Measurements from ENCODE around the gene TMC1.
"Not testable (repeated sequence)": the region's sequence is repeated elsewhere in the genome, so short reads cannot be mapped to it uniquely, and the experiment has no call there.

TMC1 gene

GRCh38 chr9:72812559-72813111 lies 291.2 kb downstream of the TMC1 start:
- peaks cover 2% of the 10 kb centered on the region for H3K27me3 Mint-ChIP-seq
- H3K9me3 Mint-ChIP-seq, result no peaks in the 10 kb centered on the region
- H3K27ac Mint-ChIP-seq, result no peak overlapping the region
- H3K4me1 Mint-ChIP-seq, result no peaks in the 10 kb centered on the region
- H3K4me3 Mint-ChIP-seq, result no peak overlapping the region
- H3K36me3 Mint-ChIP-seq, result no peaks in the 10 kb centered on the region

GRCh38 chr9:72813544-72813943 lies 292.1 kb downstream of the TMC1 start:
- no peak overlapping the region for H3K27ac Mint-ChIP-seq
- H3K9me3 Mint-ChIP-seq, result no peaks in the 10 kb centered on the region
- no peaks in the 10 kb centered on the region for H3K4me1 Mint-ChIP-seq
- H3K27me3 Mint-ChIP-seq, result peaks cover 2% of the 10 kb centered on the region
- no peak overlapping the region for H3K4me3 Mint-ChIP-seq
- no peaks in the 10 kb centered on the region for H3K36me3 Mint-ChIP-seq

DNA sequence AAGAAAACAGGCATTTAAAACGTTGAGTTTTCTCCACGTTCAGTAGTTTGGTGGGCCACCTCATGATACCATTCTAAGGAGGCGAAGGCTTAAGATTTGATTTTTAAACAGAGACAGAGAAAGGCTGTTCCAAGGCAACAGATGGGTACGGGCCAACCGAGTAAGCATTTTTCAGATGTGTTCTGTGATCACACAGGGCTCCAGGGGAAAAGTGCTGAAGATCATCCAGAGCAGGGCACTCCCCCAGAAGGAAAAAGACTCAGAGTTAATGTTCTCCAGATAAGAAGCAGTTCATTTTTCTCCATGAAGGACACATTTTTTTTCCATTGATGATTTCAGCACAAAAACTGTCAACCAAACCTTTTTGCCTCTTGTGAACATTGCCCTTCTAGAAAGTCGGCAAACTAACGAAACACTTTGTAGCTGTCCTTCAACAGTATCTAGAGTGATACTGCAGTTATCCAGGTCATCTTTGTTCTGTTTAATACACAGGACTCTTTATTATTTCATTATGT lies 292.7 kb downstream of the TMC1 start:
- Mint-ChIP-seq H3K4me3 (no peak overlapping the region), H3K27ac (no peak overlapping the region), H3K27me3 (peaks cover 4% of the 10 kb centered on the region), H3K36me3 (no peaks in the 10 kb centered on the region), H3K9me3 (no peaks in the 10 kb centered on the region), H3K4me1 (no peaks in the 10 kb centered on the region)

DNA sequence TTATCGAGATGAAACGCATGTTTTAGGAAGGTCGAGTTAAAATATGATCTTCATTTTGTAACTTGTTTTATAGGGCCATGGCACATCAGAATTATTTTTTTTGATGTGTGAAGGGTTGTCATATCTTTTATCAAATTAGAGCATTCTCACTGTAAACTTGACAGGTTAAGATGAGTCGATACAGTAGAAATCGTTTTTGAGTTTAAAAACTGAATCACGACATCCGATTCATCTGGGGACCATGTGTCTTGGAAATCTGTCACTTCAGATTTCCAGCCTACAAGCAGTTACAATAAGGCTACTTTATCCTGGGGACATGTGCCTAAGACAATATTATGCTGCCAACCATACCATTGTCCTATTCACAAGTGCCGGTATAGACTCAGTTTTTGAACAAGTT lies 295.3 kb downstream of the TMC1 start:
- Mint-ChIP-seq H3K4me3 (no peak overlapping the region), H3K27ac (no peak overlapping the region), H3K4me1 (no peaks in the 10 kb centered on the region), H3K36me3 (no peaks in the 10 kb centered on the region), H3K27me3 (peaks cover 3% of the 10 kb centered on the region), H3K9me3 (no peaks in the 10 kb centered on the region)

DNA sequence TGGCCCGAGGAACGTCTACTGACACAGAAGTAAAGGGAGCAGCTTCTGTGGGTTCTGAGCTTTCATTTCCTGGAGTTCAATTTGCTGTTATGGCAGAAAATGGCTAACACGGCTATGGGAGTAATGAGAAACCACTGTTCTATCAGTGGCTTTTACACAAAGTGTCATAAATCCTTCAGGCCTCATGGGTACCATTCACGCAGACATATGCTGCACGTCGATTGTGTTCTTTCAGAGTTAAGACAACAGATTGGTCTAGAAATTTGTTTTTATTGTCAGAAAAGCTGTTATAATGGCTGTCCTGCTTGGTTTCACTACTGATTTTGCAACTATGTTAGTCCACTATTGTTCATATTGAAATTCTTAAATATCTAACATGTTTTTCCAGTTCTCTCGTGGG lies 296.0 kb downstream of the TMC1 start:
- no peaks in the 10 kb centered on the region for H3K4me1 Mint-ChIP-seq
- no peaks in the 10 kb centered on the region for H3K9me3 Mint-ChIP-seq
- H3K27me3 Mint-ChIP-seq, result peaks cover 3% of the 10 kb centered on the region
- H3K36me3 Mint-ChIP-seq, result no peaks in the 10 kb centered on the region
- H3K4me3 Mint-ChIP-seq, result no peak overlapping the region
- H3K27ac Mint-ChIP-seq, result no peak overlapping the region

- Mint-ChIP-seq H3K9me3 (no peaks in the 10 kb centered on the region), H3K4me3 (no peak overlapping the region), H3K36me3 (no peaks in the 10 kb centered on the region), H3K4me1 (no peaks in the 10 kb centered on the region), H3K27ac (no peak overlapping the region), H3K27me3 (peaks cover 4% of the 10 kb centered on the region)
These were observed 297.0 kb downstream of the TMC1 start for GRCh38 chr9:72818385-72818784.

- H3K9me3 Mint-ChIP-seq, result no peaks in the 10 kb centered on the region
- no peak overlapping the region for H3K27ac Mint-ChIP-seq
- peaks cover 6% of the 10 kb centered on the region for H3K27me3 Mint-ChIP-seq
- no peaks in the 10 kb centered on the region for H3K4me1 Mint-ChIP-seq
- no peaks in the 10 kb centered on the region for H3K36me3 Mint-ChIP-seq
- no peak overlapping the region for H3K4me3 Mint-ChIP-seq
These were observed 302.6 kb downstream of the TMC1 start for GRCh38 chr9:72823971-72824370.

DNA sequence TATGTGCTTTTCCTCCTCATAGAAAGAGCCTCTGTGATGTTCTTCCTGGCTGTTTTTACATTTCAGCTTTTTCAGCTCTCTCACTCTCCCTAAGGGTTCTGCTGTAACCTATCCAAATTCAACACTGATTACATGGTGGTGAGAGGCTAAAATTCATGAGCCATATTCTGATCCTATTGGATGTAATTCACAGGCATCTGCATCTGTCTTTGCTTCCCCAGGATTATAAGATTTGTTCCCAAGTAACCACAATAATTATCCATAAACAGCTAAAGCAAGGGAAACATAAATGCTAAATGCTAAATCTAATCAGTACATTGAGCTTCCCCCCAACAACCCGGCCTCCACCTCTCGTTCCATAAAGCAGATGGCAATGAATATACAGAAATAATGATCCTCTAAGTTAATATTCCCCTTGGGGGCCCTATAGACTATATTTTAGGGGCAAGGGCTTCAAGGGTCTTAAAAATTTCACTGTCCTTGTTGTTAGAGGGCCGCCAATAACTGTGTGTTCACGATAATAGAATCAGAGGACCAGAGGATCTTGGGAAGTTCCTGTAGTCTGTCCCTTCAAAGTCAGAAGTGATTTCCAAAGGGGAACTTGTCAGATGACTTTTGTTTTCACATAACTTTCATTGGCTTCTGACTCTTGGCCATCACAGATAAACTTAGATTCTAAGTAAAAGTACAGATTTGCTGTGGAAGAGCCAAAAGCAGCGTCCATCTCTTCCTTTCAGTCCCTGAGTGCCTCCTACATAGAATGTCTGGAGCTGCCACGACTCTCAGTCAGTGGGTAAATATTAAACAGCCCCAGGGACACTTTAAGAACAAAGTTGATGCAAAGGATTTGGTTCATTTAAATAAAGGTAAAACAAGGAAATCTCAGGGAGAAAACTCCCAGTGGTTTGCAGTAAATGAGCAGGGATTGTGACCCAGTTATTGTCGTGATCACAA lies 305.9 kb downstream of the TMC1 start:
- Mint-ChIP-seq H3K36me3 (no peaks in the 10 kb centered on the region), H3K4me3 (no peak overlapping the region), H3K27ac (no peak overlapping the region), H3K4me1 (no peaks in the 10 kb centered on the region), H3K9me3 (no peaks in the 10 kb centered on the region), H3K27me3 (peaks cover 4% of the 10 kb centered on the region)

DNA sequence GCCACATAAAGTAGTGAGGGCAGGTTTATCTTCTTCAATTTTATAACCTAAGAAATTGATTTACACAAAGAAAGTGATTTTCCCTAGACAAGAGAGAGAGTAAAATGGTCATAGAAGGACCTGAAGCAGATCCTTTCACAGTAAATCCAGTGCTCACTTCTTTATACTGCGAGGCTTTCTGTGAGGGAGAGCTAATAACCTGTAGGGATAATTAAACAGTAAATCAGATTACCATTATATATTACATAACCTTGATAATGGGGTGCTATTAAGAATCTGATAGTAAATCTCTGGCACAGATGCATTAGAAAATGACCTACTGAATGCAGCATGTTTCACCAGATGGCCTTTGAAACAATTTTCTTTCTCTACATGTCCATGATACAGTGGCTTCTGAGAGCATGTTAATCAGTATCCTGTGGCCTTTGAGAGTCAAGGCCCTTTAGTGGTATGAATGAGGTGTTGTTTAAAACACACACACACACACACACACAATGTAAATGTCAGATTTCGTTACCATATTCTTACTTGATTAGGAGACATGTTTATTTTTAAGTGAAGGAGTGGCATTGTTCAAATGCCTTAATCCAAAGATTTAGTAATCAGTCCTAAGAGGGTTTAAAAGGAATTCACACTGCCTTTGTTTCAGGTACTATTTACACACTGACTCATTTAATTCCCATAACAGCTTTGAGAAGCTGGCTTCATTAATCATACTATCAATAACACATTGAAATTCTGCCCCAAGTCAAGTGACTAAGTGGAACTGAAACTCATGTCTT lies 306.7 kb downstream of the TMC1 start:
- no peak overlapping the region for H3K4me3 Mint-ChIP-seq
- H3K9me3 Mint-ChIP-seq, result no peaks in the 10 kb centered on the region
- no peak overlapping the region for H3K27ac Mint-ChIP-seq
- H3K27me3 Mint-ChIP-seq, result peaks cover 4% of the 10 kb centered on the region
- H3K4me1 Mint-ChIP-seq, result no peaks in the 10 kb centered on the region
- no peaks in the 10 kb centered on the region for H3K36me3 Mint-ChIP-seq

DNA sequence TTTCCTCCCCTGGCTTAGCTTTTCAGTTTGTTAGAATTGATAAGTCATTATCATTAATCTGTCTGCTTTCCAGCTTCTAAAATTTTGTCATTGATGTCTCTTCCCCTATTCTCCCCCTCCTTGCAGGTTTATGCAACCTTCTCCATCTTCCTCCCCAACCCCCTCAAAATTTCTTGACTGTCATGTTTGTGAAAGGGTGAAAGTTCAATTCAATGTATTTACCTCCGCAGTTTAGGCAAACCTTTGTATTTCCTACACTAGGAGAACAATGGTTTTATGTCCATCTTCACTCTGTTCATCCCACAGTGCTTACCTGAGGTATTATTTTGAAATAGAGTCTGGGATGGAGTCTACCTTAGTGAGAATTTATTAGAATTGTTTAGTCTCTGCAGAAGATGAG lies 313.6 kb downstream of the TMC1 start:
- H3K27me3 Mint-ChIP-seq, result no peaks in the 10 kb centered on the region
- no peaks in the 10 kb centered on the region for H3K4me1 Mint-ChIP-seq

GRCh38 chr9:72836790-72837189 lies 315.4 kb downstream of the TMC1 start:
- H3K27me3 Mint-ChIP-seq, result no peaks in the 10 kb centered on the region
- no peaks in the 10 kb centered on the region for H3K9me3 Mint-ChIP-seq
- no peaks in the 10 kb centered on the region for H3K4me1 Mint-ChIP-seq
- H3K27ac Mint-ChIP-seq, result no peak overlapping the region
- no peaks in the 10 kb centered on the region for H3K36me3 Mint-ChIP-seq
- H3K4me3 Mint-ChIP-seq, result no peak overlapping the region

More for the DNA sequence above, 313.6 kb downstream of the TMC1 start:
- Mint-ChIP-seq H3K9me3 (no peaks in the 10 kb centered on the region), H3K27ac (no peak overlapping the region), H3K36me3 (no peaks in the 10 kb centered on the region), H3K4me3 (no peak overlapping the region)

- Mint-ChIP-seq H3K27ac (no peak overlapping the region), H3K9me3 (no peaks in the 10 kb centered on the region)
These were observed 317.7 kb downstream of the TMC1 start for GRCh38 chr9:72839085-72839484.

GRCh38 chr9:72843520-72844439 lies 322.4 kb downstream of the TMC1 start:
- Mint-ChIP-seq H3K4me1 (no peaks in the 10 kb centered on the region), H3K9me3 (peaks cover 21% of the 10 kb centered on the region), H3K27me3 (no peaks in the 10 kb centered on the region), H3K36me3 (no peaks in the 10 kb centered on the region), H3K27ac (no peak overlapping the region), H3K4me3 (no peak overlapping the region)

More at GRCh38 chr9:72839085-72839484, 317.7 kb downstream of the TMC1 start:
- Mint-ChIP-seq H3K4me3 (no peak overlapping the region), H3K36me3 (no peaks in the 10 kb centered on the region), H3K4me1 (no peaks in the 10 kb centered on the region), H3K27me3 (no peaks in the 10 kb centered on the region)

DNA sequence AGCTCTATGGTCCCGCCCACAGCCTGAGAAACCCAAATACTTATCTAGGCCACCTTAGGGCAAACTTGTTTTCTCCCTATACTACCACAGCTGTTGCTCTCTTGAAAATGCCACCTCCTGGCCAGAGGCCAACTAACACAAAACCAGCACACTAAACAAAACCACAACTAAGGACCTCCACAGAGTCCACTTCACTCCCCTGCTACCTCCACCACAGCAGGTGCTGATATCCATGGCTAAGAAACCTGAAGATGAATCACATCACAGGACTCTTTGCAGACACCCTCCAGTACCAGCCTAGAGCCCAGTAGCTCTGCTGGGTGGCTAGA lies 323.0 kb downstream of the TMC1 start:
- Mint-ChIP-seq H3K4me3 (no peak overlapping the region), H3K27me3 (no peaks in the 10 kb centered on the region), H3K36me3 (no peaks in the 10 kb centered on the region), H3K4me1 (no peaks in the 10 kb centered on the region), H3K9me3 (peaks cover 21% of the 10 kb centered on the region), H3K27ac (no peak overlapping the region)

GRCh38 chr9:72845052-72845451 lies 323.6 kb downstream of the TMC1 start:
- H3K4me1 Mint-ChIP-seq, H3K27me3 Mint-ChIP-seq, H3K27ac Mint-ChIP-seq, H3K36me3 Mint-ChIP-seq, H3K4me3 Mint-ChIP-seq: not testable (repeated sequence)
- peaks cover 21% of the 10 kb centered on the region for H3K9me3 Mint-ChIP-seq
